GM21447 (cell line): Measurements from ENCODE around the gene CARMIL3.

Source experiments
- ATAC-seq: cut with Tn5 transposase; IDR thresholded peaks from one replicate; pipeline ENCODE4 v1.9.1; 2021; ENCODE audit not compliant: unreplicated experiment

Gene CARMIL3

GRCh38 chr14:24113379-24113800 is 61.6 kb downstream of the CARMIL3 start:
- no peak for ATAC-seq

GRCh38 chr14:24113801-24114531 is 62.2 kb downstream of the CARMIL3 start:
- ATAC-seq = peak; percentile 32

GRCh38 chr14:24114532-24115421 is 63.0 kb downstream of the CARMIL3 start, which contains the start of the genes DCAF11 and NRL:
TSS of gene DCAF11 (plus strand) at chr14:24114777. CDS start at chr14:24115595, 818 bp downstream.
TSS of gene NRL (minus strand) at chr14:24114949. CDS start at chr14:24082848, 32,101 bp downstream.
- ATAC-seq = peak; percentile 81

GRCh38 chr14:24115422-24116127 is 63.8 kb downstream of the CARMIL3 start:
- ATAC-seq = no peak

GRCh38 chr14:24116128-24116814 is 64.5 kb downstream of the CARMIL3 start:
- no peak for ATAC-seq

- ATAC-seq = no peak
These were observed 65.4 kb downstream of the CARMIL3 start for GRCh38 chr14:24117179-24117578.
